Embryonic facial prominence (tissue), 1 donor: ENCODE data around the gene SDF4.

Experiments
- DNase-seq: peaks from one replicate; pipeline ENCODE4 v3.0.0-alpha.2; 2016; ENCODE audit errors: extremely low spot score

The SDF4 gene

GRCh38 chr1:1212780-1213344 lies 18.9 kb downstream of the SDF4 start:
- no peak for DNase-seq

GRCh38 chr1:1211541-1212441 lies 20.0 kb downstream of the SDF4 start:
- no peak for DNase-seq

- DNase-seq: no peak
Observed at GRCh38 chr1:1210726-1211540, 20.9 kb downstream of the SDF4 start.

GRCh38 chr1:1208713-1209433 lies 22.9 kb downstream of the SDF4 start:
- DNase-seq: no peak

- DNase-seq: no peak
Observed at GRCh38 chr1:1207571-1207892, 24.3 kb downstream of the SDF4 start.

GRCh38 chr1:1206966-1207531 lies 24.8 kb downstream of the SDF4 start:
- no peak for DNase-seq

- DNase-seq: no peak
Observed at GRCh38 chr1:1206376-1206965, 25.3 kb downstream of the SDF4 start, which contains the start of gene TNFRSF18. TNFRSF18 (minus strand) TSS chr1:1206592; CDS start chr1:1206571, 21 bp downstream.

GRCh38 chr1:1205769-1206375 lies 25.9 kb downstream of the SDF4 start:
- DNase-seq: no peak

GRCh38 chr1:1204998-1205768 lies 26.6 kb downstream of the SDF4 start:
- DNase-seq: no peak

- no peak for DNase-seq
Observed at GRCh38 chr1:1204425-1204920, 27.3 kb downstream of the SDF4 start.

- DNase-seq: no peak
Observed at GRCh38 chr1:1203561-1204424, 28.0 kb downstream of the SDF4 start.

GRCh38 chr1:1202831-1203560 lies 28.8 kb downstream of the SDF4 start:
- DNase-seq: no peak

GRCh38 chr1:1200876-1201810 lies 30.7 kb downstream of the SDF4 start:
- no peak for DNase-seq

- no peak for DNase-seq
Observed at GRCh38 chr1:1199961-1200875, 31.6 kb downstream of the SDF4 start.

GRCh38 chr1:1199141-1199960 lies 32.5 kb downstream of the SDF4 start:
- no peak for DNase-seq
